ENCODE data around the gene MANEAL. TPM values are rescaled to one million over a fixed set of nuclear protein-coding genes. Genes with fewer than 3 reads are reported as not detected.

MANEAL gene
- total RNA-seq, 1 experiment from 2014 or later = 12.3 TPM

GRCh38 chr1:37795340-37796125, 1.9 kb downstream of the MANEAL start:
- peak; percentile 60 for DNase-seq (ENCODE audit: unreplicated experiment)
- peaks cover 42% of the 10 kb centered on the region for H3K36me3 Mint-ChIP-seq (ENCODE audit: insufficient read depth, unreplicated experiment)
- TF ChIP-seq CTCF (IDR thresholded peaks at IDR 0.05; ENCODE audit: unreplicated experiment) = no peak
- H3K4me1 Mint-ChIP-seq (ENCODE audit: insufficient read depth, unreplicated experiment) = peaks cover 16% of the 10 kb centered on the region
- H3K27ac Mint-ChIP-seq (ENCODE audit: low read depth, unreplicated experiment) = no peak overlapping the region
- ChIA-PET CTCF (interaction anchor here (1.6 kb wide), 1 partner anchor 64 kb away, joined by 4 read pairs; the partner anchor contains the start of gene MTF1), POLR2A (interaction anchor here (0.6 to 1.3 kb wide), 4 partner anchors 11 to 136 kb away, joined by 3 to 5 read pairs (median 4); a partner anchor contains a TSS)
- intact Hi-C loops (cut with micrococcal nuclease) = no loop called here
- BruUV-seq (replicated peaks) = no TSS peak
- H3K9me3 Mint-ChIP-seq (ENCODE audit: unreplicated experiment) = no peaks in the 10 kb centered on the region
- H3K27me3 Mint-ChIP-seq (ENCODE audit: insufficient read depth, unreplicated experiment) = no peaks in the 10 kb centered on the region
- peak overlapping the region; percentile 82 for H3K4me3 Mint-ChIP-seq (ENCODE audit: unreplicated experiment)

GRCh38 chr1:37797750-37798345, 4.2 kb downstream of the MANEAL start:
- TF ChIP-seq CTCF (IDR thresholded peaks at IDR 0.05; ENCODE audit: unreplicated experiment) = no peak
- H3K27ac Mint-ChIP-seq (ENCODE audit: low read depth, unreplicated experiment) = no peak overlapping the region
- intact Hi-C loops (cut with micrococcal nuclease) = no loop called here
- ChIA-PET CTCF (interaction anchor here (0.6 to 1.2 kb wide), 3 partner anchors 62 to 484 kb away, joined by 3 to 4 read pairs (median 4); no protein-coding TSS in a partner anchor), POLR2A (interaction anchor here (2.6 kb wide), 1 partner anchor 9 kb away, joined by 8 read pairs; the partner anchor contains the start of gene C1orf122)
- H3K4me3 Mint-ChIP-seq (ENCODE audit: unreplicated experiment) = no peak overlapping the region
- H3K36me3 Mint-ChIP-seq (ENCODE audit: insufficient read depth, unreplicated experiment) = peaks cover 62% of the 10 kb centered on the region
- no peaks in the 10 kb centered on the region for H3K27me3 Mint-ChIP-seq (ENCODE audit: insufficient read depth, unreplicated experiment)
- peaks cover 16% of the 10 kb centered on the region for H3K4me1 Mint-ChIP-seq (ENCODE audit: insufficient read depth, unreplicated experiment)
- H3K9me3 Mint-ChIP-seq (ENCODE audit: unreplicated experiment) = no peaks in the 10 kb centered on the region
- BruUV-seq (replicated peaks) = no TSS peak
- peak; percentile 30 for DNase-seq (ENCODE audit: unreplicated experiment)

- no peaks in the 10 kb centered on the region for H3K4me1 Mint-ChIP-seq (ENCODE audit: insufficient read depth, unreplicated experiment)
- ChIA-PET CTCF (interaction anchor here (0.6 to 0.7 kb wide), 2 partner anchors 25 to 199 kb away, joined by 3 read pairs; no protein-coding TSS in a partner anchor), POLR2A (no interaction called here)
- no peaks in the 10 kb centered on the region for H3K9me3 Mint-ChIP-seq (ENCODE audit: unreplicated experiment)
- no peaks in the 10 kb centered on the region for H3K27me3 Mint-ChIP-seq (ENCODE audit: insufficient read depth, unreplicated experiment)
- H3K36me3 Mint-ChIP-seq (ENCODE audit: insufficient read depth, unreplicated experiment) = peaks cover 87% of the 10 kb centered on the region
- H3K4me3 Mint-ChIP-seq (ENCODE audit: unreplicated experiment) = no peak overlapping the region
- no peak for TF ChIP-seq CTCF (IDR thresholded peaks at IDR 0.05; ENCODE audit: unreplicated experiment)
- no peak for DNase-seq (ENCODE audit: unreplicated experiment)
- BruUV-seq (replicated peaks) = no TSS peak
- intact Hi-C loops (cut with micrococcal nuclease) = loop anchor here (10.0 kb wide), 1 partner anchor 328 kb away; the partner anchor contains the start of gene ZC3H12A
- H3K27ac Mint-ChIP-seq (ENCODE audit: low read depth, unreplicated experiment) = no peak overlapping the region
Measured at GRCh38 chr1:37802439-37802838, 8.8 kb downstream of the MANEAL start.

GRCh38 chr1:37807220-37807554, 13.5 kb downstream of the MANEAL start:
- peaks cover 90% of the 10 kb centered on the region for H3K36me3 Mint-ChIP-seq (ENCODE audit: insufficient read depth, unreplicated experiment)
- POLR2A ChIA-PET = interaction anchor here (0.6 to 4.3 kb wide), 25 partner anchors 10 to 1066 kb away, joined by 3 to 99 read pairs (median 4); partner anchors contain the start of genes CDCA8, MEAF6, MTF1 and MYCBP
- DNase-seq (ENCODE audit: unreplicated experiment) = no peak

More at GRCh38 chr1:37807220-37807554, 13.5 kb downstream of the MANEAL start:
- no peak for TF ChIP-seq CTCF (IDR thresholded peaks at IDR 0.05; ENCODE audit: unreplicated experiment)
- TSS peak; percentile 29 for BruUV-seq (replicated peaks)
- intact Hi-C loops (cut with micrococcal nuclease) = loop anchor here (2.0 to 10.0 kb wide), 2 partner anchors 114 to 332 kb away; partner anchors contain the start of genes CDCA8 and ZC3H12A
- Mint-ChIP-seq H3K4me1 (ENCODE audit: insufficient read depth, unreplicated experiment) (peaks cover 10% of the 10 kb centered on the region), H3K27me3 (ENCODE audit: insufficient read depth, unreplicated experiment) (no peaks in the 10 kb centered on the region), H3K9me3 (ENCODE audit: unreplicated experiment) (no peaks in the 10 kb centered on the region), H3K4me3 (ENCODE audit: unreplicated experiment) (peak overlapping the region; percentile 89), H3K27ac (ENCODE audit: low read depth, unreplicated experiment) (peak overlapping the region; percentile 96)
- CTCF ChIA-PET = interaction anchor here (0.6 to 4.7 kb wide), 8 partner anchors 8 to 125 kb away, joined by 3 to 29 read pairs (median 4); partner anchors contain the start of gene MTF1
